CD4-positive, alpha-beta T cell (primary cell): Measurements from ENCODE around the gene MBTD1. TPM values are rescaled to one million over a fixed set of nuclear protein-coding genes. Genes with fewer than 3 reads are reported as not detected.

Experiments
- ATAC-seq: fragments of 200-7000 bp; cut with Tn5 transposase; one replicate; pipeline ENCODE4 v1.10.0; 2022; ENCODE audit warnings: mild to moderate bottlenecking; ENCODE audit not compliant: poor library complexity
- CTCF ChIA-PET: fragments of 350-600 bp; sonication (Branson Sonifier 250); formaldehyde crosslinking; loops from one replicate; lab custom pipeline; 2021; ENCODE audit warnings: antibody characterized with exemption, inconsistent platforms; lab: Charles Lee
- POLR2A ChIA-PET: fragments of 350-600 bp; sonication (Branson Sonifier 250); formaldehyde crosslinking; loops from one replicate; lab custom pipeline; 2021; ENCODE audit warnings: antibody characterized with exemption, inconsistent platforms; lab: Charles Lee
- DNase-seq, 14 experiments: peaks; one replicate each; pipeline ENCODE4 v3.0.0-alpha.2; 2013 to 2020; ENCODE audit warnings: mixed read lengths in 2 of 14
- H3K27ac ChIP-seq, 2 donors: one replicate each; pipeline versions ENCODE4 v1.5.1 to v1.7.0; 2013; ENCODE audit warnings: low read length in 2 of 2, low read depth in 1 of 2, mild to moderate bottlenecking in 1 of 2
- H3K27me3 ChIP-seq, 2 experiments: 1 replicate in 1 of 2; 2 replicates in 1 of 2; pipeline versions ENCODE4 v1.6.1 to v1.7.0; 2013; ENCODE audit warnings: low read length in 2 of 2, control low read depth in 1 of 2, mild to moderate bottlenecking in 1 of 2, moderate library complexity in 1 of 2; ENCODE audit not compliant: insufficient read depth in 2 of 2, control insufficient read depth in 1 of 2
- H3K36me3 ChIP-seq: one replicate; pipeline ENCODE4 v1.6.1; 2013; ENCODE audit warnings: low read length, control low read depth; ENCODE audit not compliant: insufficient read depth
- H3K4me1 ChIP-seq: one replicate; pipeline ENCODE4 v1.6.1; 2013; ENCODE audit warnings: low read length, control low read depth; ENCODE audit not compliant: insufficient read depth
- H3K4me3 ChIP-seq: one replicate; pipeline ENCODE4 v1.5.1; 2013; ENCODE audit warnings: mild to moderate bottlenecking, low read length, moderate library complexity
- H3K9me3 ChIP-seq, 2 experiments: 1 replicate in 1 of 2; 2 replicates in 1 of 2; pipeline versions ENCODE4 v1.6.1 to v1.7.0; 2013; ENCODE audit warnings: low read length in 2 of 2, mild to moderate bottlenecking in 2 of 2, control low read depth in 1 of 2, moderate library complexity in 1 of 2; ENCODE audit not compliant: control insufficient read depth in 1 of 2, insufficient read depth in 1 of 2
- H3K27ac Mint-ChIP-seq: one replicate; pipeline ENCODE4 v1.8.0; 2020; ENCODE audit warnings: mixed read lengths
- H3K27me3 Mint-ChIP-seq: one replicate; pipeline ENCODE4 v1.8.0; 2021; ENCODE audit warnings: mixed read lengths
- H3K36me3 Mint-ChIP-seq: one replicate; pipeline ENCODE4 v1.8.0; 2021; ENCODE audit warnings: low read depth, mixed read lengths
- H3K4me1 Mint-ChIP-seq: one replicate; pipeline ENCODE4 v1.8.0; 2021; ENCODE audit warnings: low read depth, mixed read lengths
- H3K4me3 Mint-ChIP-seq: one replicate; pipeline ENCODE4 v1.8.0; 2020; ENCODE audit warnings: mild to moderate bottlenecking, mixed read lengths
- H3K9me3 Mint-ChIP-seq: one replicate; pipeline ENCODE4 v1.8.0; 2020; ENCODE audit warnings: mixed read lengths
- intact Hi-C, 2 experiments: fragments of 100-400 bp; cut with DNase I in 1 of 2; cut with micrococcal nuclease in 1 of 2; formaldehyde crosslinking; loops; one replicate each; pipeline versions ENCODE4 v1.15.1 to v1.9.0; 2023 to 2025; cut with DNase I, micrococcal nuclease
- total RNA-seq, 174 experiments: library from RNA in 2 of 174; stranded (reverse) in 2 of 174; gene quantifications; one replicate each; pipeline ENCODE4 v1.2.3 and lab custom pipeline; 2021 to 2026
- TF ChIP-seq, protein P1 (sequence below): fragments of 200-600 bp; IDR thresholded peaks from one replicate; pipeline ENCODE4 v1.8.0; 2022; ENCODE audit warnings: antibody characterized with exemption, mild to moderate bottlenecking

The MBTD1 gene
- total RNA-seq, 2 experiments from 2014 or later = 23.0 TPM

DNA sequence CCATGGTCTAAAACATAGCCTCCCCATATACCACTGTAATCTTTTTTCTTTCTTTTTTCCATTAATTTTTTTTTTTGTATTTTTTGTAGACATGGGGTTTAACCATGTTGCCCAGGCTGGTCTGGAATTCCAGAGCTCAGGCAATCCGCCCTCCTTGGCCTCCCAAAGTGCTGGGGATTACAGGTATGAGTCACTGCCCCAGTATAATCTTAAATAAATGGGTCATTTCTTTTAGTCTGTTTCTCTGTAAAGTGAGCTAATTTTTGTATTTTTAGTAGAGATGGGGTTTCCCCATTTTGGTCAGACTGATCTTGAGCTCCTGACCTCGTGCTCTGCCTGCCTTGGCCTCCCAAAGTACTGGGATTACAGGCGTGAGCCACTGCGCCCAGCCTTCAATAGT, 112.2 kb downstream of the MBTD1 start:
- H3K27me3 ChIP-seq = no peaks in the 10 kb centered on the region
- ChIA-PET CTCF (interaction anchor here (0.6 to 1.5 kb wide), 2 partner anchors 111 to 147 kb away, joined by 3 read pairs; no protein-coding TSS in a partner anchor), POLR2A (no interaction called here)
- Mint-ChIP-seq H3K27ac (no peak overlapping the region), H3K4me1 (no peaks in the 10 kb centered on the region), H3K27me3 (no peaks in the 10 kb centered on the region), H3K4me3 (no peak overlapping the region), H3K9me3 (no peaks in the 10 kb centered on the region), H3K36me3 (no peaks in the 10 kb centered on the region)
- no peaks in the 10 kb centered on the region for H3K9me3 ChIP-seq
- no peak overlapping the region for H3K27ac ChIP-seq
- no peaks in the 10 kb centered on the region for H3K36me3 ChIP-seq
- TF ChIP-seq, protein P1, sequence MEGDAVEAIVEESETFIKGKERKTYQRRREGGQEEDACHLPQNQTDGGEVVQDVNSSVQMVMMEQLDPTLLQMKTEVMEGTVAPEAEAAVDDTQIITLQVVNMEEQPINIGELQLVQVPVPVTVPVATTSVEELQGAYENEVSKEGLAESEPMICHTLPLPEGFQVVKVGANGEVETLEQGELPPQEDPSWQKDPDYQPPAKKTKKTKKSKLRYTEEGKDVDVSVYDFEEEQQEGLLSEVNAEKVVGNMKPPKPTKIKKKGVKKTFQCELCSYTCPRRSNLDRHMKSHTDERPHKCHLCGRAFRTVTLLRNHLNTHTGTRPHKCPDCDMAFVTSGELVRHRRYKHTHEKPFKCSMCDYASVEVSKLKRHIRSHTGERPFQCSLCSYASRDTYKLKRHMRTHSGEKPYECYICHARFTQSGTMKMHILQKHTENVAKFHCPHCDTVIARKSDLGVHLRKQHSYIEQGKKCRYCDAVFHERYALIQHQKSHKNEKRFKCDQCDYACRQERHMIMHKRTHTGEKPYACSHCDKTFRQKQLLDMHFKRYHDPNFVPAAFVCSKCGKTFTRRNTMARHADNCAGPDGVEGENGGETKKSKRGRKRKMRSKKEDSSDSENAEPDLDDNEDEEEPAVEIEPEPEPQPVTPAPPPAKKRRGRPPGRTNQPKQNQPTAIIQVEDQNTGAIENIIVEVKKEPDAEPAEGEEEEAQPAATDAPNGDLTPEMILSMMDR = no peak
- H3K4me1 ChIP-seq = peaks cover under 1% of the 10 kb centered on the region
- H3K4me3 ChIP-seq = no peak overlapping the region
- DNase-seq (no peak), ATAC-seq (no peak)
- intact Hi-C loops = no loop called here

DNA sequence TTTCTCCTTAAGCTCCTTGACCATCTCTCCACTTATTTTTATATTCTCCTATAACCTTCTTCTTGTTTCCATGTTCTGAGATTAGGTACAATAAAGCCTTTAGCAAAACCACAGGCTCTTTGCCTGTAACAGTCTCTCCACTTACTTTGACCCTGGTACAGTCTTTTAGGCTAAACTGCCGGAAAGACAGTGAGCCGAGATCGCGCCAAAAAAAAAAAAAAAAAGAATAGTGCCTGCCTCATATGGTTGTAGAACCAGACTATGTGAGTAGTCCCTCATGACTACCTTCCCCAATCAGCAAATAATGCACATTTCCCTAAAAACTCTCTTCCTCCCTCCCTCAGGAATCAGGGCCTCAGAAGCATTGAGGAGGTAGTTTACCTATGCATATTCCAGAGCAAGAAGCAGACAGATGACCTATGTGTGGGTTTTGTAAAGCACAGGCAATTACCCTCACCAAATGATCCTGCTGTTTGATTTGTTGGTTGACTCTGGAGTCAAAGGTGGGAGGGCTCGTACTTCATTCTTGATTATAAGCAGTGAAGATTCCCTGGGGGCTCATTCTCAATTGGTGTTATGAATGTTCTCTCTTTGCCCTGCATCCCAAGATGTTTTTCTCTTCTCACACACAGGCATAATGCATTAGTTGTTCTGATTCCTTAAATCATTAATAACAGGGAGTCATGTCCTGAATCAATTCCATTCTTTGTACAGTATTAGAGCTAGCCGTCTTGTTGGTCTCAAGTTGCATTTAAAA, 115.4 kb downstream of the MBTD1 start:
- Mint-ChIP-seq H3K27me3 (no peaks in the 10 kb centered on the region), H3K36me3 (no peaks in the 10 kb centered on the region), H3K4me3 (no peak overlapping the region), H3K27ac (no peak overlapping the region), H3K4me1 (no peaks in the 10 kb centered on the region), H3K9me3 (no peaks in the 10 kb centered on the region)
- no peak for ATAC-seq
- Histone ChIP-seq H3K27ac (no peak overlapping the region), H3K9me3 (no peaks in the 10 kb centered on the region), H3K4me1 (no peaks in the 10 kb centered on the region), H3K36me3 (no peaks in the 10 kb centered on the region), H3K4me3 (no peak overlapping the region), H3K27me3 (no peaks in the 10 kb centered on the region)
- CTCF ChIA-PET = no interaction called here
- DNase-seq = no peak
- TF ChIP-seq, protein P1 = no peak
- intact Hi-C loops = no loop called here
- POLR2A ChIA-PET = no interaction called here

DNA sequence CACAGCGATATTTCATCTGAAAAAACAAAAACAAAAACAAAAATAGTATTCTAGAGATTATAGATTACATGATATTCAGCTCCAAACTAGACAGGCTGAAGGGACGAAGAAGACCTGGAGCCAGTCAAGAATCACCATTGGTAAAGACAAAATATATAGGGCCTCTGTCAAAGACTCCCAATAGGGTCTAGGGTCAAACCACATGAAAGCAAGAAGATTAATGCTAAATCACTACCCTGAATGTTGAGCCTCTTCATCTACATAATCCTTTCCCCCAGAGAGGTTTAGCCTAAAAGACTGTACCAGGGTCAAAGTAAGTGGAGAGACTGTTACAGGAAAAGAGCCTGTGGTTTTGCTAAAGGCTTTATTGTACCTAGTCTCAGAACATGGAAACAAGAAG, 117.3 kb downstream of the MBTD1 start:
- no peaks in the 10 kb centered on the region for H3K9me3 Mint-ChIP-seq
- TF ChIP-seq, protein P1 = no peak
- H3K4me1 Mint-ChIP-seq = no peaks in the 10 kb centered on the region
- no peaks in the 10 kb centered on the region for H3K27me3 Mint-ChIP-seq
- no peak overlapping the region for H3K4me3 Mint-ChIP-seq
- no peak overlapping the region for H3K27ac ChIP-seq
- POLR2A ChIA-PET = no interaction called here
- no peak for DNase-seq
- no peak overlapping the region for H3K4me3 ChIP-seq
- H3K36me3 Mint-ChIP-seq = no peaks in the 10 kb centered on the region
- H3K27me3 ChIP-seq = no peaks in the 10 kb centered on the region
- ATAC-seq = no peak
- H3K4me1 ChIP-seq = no peaks in the 10 kb centered on the region
- intact Hi-C loops = no loop called here
- H3K27ac Mint-ChIP-seq = no peak overlapping the region
- H3K9me3 ChIP-seq = no peaks in the 10 kb centered on the region
- H3K36me3 ChIP-seq = no peaks in the 10 kb centered on the region
- CTCF ChIA-PET = no interaction called here
